GM23338 (cell line): ENCODE results near the gene GOLGA6D.

Source experiments
- EZH2 ChIP-seq: fragments of 200-600 bp; sonication (generic); IDR thresholded peaks from one replicate; pipeline ENCODE4 v1.8.0; 2017; ENCODE audit warnings: antibody characterized with exemption, mild to moderate bottlenecking, low read depth; ENCODE audit not compliant: unreplicated experiment
- POLR2AphosphoS5 ChIP-seq: IDR thresholded peaks from 2 replicates; pipeline ENCODE4 v1.6.1; 2016; ENCODE audit warnings: antibody characterized with exemption, low read depth
- STAT1 ChIP-seq: IDR thresholded peaks from one replicate; pipeline ENCODE4 v1.6.1; 2016; ENCODE audit warnings: antibody characterized with exemption; ENCODE audit not compliant: unreplicated experiment
- TF ChIP-seq, protein P1 (sequence below), 2 experiments: fragments of 200-600 bp in 1 of 2; sonication (generic) in 1 of 2; conservative IDR thresholded peaks; 2 replicates each; pipeline versions ENCODE4 v1.5.1 to v1.6.1; 2016 to 2017; ENCODE audit warnings: antibody characterized with exemption in 2 of 2, low read depth in 2 of 2, mild to moderate bottlenecking in 2 of 2, moderate library complexity in 1 of 2

DNA sequence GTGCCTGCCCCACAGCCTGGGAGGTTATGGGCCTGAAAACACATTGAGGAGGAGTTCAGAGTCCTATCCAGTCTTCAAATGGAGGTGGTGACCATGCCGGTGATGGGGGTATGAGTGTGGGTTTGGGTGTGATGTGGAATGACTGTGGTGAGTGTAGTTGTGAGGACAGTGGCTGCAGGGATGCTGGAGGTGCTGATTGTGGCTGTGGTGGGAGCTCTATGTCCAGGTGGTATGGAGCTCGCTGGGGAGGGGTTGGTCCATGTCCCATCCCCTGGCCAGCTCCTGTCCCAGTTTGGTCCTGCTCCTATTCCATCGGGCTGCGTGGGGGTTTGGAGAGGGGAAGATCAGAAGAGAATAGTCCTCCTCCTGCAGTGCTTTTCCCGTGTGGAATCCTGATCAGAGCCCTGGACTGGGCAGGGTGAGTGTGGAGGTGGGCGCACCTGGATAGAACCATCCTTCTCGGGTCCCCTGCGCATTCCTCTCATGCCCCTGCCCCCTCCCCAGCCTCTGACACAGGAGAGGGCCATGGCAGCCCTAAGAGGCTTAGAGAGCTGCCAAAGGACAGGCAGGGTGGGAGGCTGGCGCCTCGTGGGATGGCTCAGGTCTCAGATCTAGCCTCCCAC, 47.5 kb upstream of the GOLGA6D start:
- TF ChIP-seq EZH2 (no peak), POLR2AphosphoS5 (no peak), STAT1 (no peak)
- TF ChIP-seq, protein P1, sequence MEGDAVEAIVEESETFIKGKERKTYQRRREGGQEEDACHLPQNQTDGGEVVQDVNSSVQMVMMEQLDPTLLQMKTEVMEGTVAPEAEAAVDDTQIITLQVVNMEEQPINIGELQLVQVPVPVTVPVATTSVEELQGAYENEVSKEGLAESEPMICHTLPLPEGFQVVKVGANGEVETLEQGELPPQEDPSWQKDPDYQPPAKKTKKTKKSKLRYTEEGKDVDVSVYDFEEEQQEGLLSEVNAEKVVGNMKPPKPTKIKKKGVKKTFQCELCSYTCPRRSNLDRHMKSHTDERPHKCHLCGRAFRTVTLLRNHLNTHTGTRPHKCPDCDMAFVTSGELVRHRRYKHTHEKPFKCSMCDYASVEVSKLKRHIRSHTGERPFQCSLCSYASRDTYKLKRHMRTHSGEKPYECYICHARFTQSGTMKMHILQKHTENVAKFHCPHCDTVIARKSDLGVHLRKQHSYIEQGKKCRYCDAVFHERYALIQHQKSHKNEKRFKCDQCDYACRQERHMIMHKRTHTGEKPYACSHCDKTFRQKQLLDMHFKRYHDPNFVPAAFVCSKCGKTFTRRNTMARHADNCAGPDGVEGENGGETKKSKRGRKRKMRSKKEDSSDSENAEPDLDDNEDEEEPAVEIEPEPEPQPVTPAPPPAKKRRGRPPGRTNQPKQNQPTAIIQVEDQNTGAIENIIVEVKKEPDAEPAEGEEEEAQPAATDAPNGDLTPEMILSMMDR (conservative IDR thresholded peaks at IDR 0.05; ENCODE audit: low read depth in 2 of 2): no peak
